DMS 273 (cell line): ENCODE measurements around the gene RELN.
"Not testable (repeated sequence)": the region's sequence is repeated elsewhere in the genome, so short reads cannot be mapped to it uniquely, and the experiment has no call there.

Experiments
- DNase-seq: peaks from one replicate; lab custom pipeline; 2025; ENCODE audit not compliant: unreplicated experiment; lab: John Stamatoyannopoulos, UW

RELN gene

GRCh38 chr7:103795787-103796186 lies 193.7 kb downstream of the RELN start:
- DNase-seq = no peak

GRCh38 chr7:103795107-103795506 lies 194.4 kb downstream of the RELN start:
- DNase-seq = no peak

- no peak for DNase-seq
These were observed 195.0 kb downstream of the RELN start for GRCh38 chr7:103794424-103794823.

GRCh38 chr7:103793614-103794013 lies 195.8 kb downstream of the RELN start:
- DNase-seq = no peak

GRCh38 chr7:103791894-103792293 lies 197.6 kb downstream of the RELN start:
- DNase-seq = no peak

- DNase-seq = not testable (repeated sequence)
These were observed 202.4 kb downstream of the RELN start for GRCh38 chr7:103787041-103787440.

- no peak for DNase-seq
These were observed 204.7 kb downstream of the RELN start for GRCh38 chr7:103784646-103785286.

- no peak for DNase-seq
These were observed 208.0 kb downstream of the RELN start for GRCh38 chr7:103781409-103781808.

GRCh38 chr7:103780561-103780960 lies 208.9 kb downstream of the RELN start:
- DNase-seq = not testable (repeated sequence)

GRCh38 chr7:103777440-103777839 lies 212.0 kb downstream of the RELN start:
- no peak for DNase-seq

- no peak for DNase-seq
These were observed 215.7 kb downstream of the RELN start for GRCh38 chr7:103773726-103774125.

- no peak for DNase-seq
These were observed 217.2 kb downstream of the RELN start for GRCh38 chr7:103772171-103772773.

- DNase-seq = no peak
These were observed 218.2 kb downstream of the RELN start for GRCh38 chr7:103771294-103771693.

GRCh38 chr7:103766660-103767059 lies 222.8 kb downstream of the RELN start:
- DNase-seq = peak; percentile 36

GRCh38 chr7:103765901-103766300 lies 223.6 kb downstream of the RELN start:
- DNase-seq = no peak

GRCh38 chr7:103764901-103765300 lies 224.6 kb downstream of the RELN start:
- DNase-seq = no peak

- no peak for DNase-seq
These were observed 226.6 kb downstream of the RELN start for GRCh38 chr7:103762877-103763276.

- no peak for DNase-seq
These were observed 227.2 kb downstream of the RELN start for GRCh38 chr7:103762065-103762760.

- DNase-seq = peak; percentile 69
These were observed 236.5 kb downstream of the RELN start for GRCh38 chr7:103752995-103753394.

GRCh38 chr7:103751311-103751880 lies 238.1 kb downstream of the RELN start:
- DNase-seq = no peak

- no peak for DNase-seq
These were observed 240.8 kb downstream of the RELN start for GRCh38 chr7:103748680-103749079.

- no peak for DNase-seq
These were observed 254.1 kb downstream of the RELN start for GRCh38 chr7:103735377-103735776.
